Breast epithelium (tissue), 4 donors: ENCODE measurements around the gene PDGFD. TPM values are rescaled to one million over a fixed set of nuclear protein-coding genes. Genes with fewer than 3 reads are reported as not detected.

Experiments used
- DNase-seq, 2 donors: peaks; one replicate each; pipeline ENCODE4 v3.0.0-alpha.2; 2019; ENCODE audit warnings: low spot score in 2 of 2
- H3K27ac ChIP-seq, 2 donors: fragments of 200-600 bp; sonication (generic) in 1 of 2; one replicate each; pipeline ENCODE4 v1.5.1; 2016 to 2019; ENCODE audit warnings: mild to moderate bottlenecking in 1 of 2
- H3K27me3 ChIP-seq, 2 donors: fragments of 200-600 bp; sonication (generic) in 1 of 2; one replicate each; pipeline versions ENCODE4 v1.5.1 to v1.6.0; 2017 to 2019; ENCODE audit warnings: control low read depth in 1 of 2, mild to moderate bottlenecking in 1 of 2
- H3K36me3 ChIP-seq: fragments of 200-600 bp; one replicate; pipeline ENCODE4 v1.5.1; 2019
- H3K4me1 ChIP-seq, 2 donors: fragments of 200-600 bp; sonication (generic); one replicate each; pipeline ENCODE4 v1.5.1; 2016 to 2019; ENCODE audit warnings: control low read depth in 1 of 2
- H3K4me3 ChIP-seq, 3 donors: fragments of 200-600 bp; sonication (generic); 1 replicate in 2 of 3; 2 replicates in 1 of 3; pipeline ENCODE4 v1.5.1; 2016 to 2019; ENCODE audit warnings: mild to moderate bottlenecking in 3 of 3, moderate library complexity in 2 of 3
- H3K9me3 ChIP-seq, 2 donors: fragments of 200-600 bp; sonication (generic) in 1 of 2; one replicate each; pipeline ENCODE4 v1.5.1; 2016 to 2019; ENCODE audit warnings: control low read depth in 1 of 2
- POLR2A ChIP-seq: fragments of 450-650 bp; IDR thresholded peaks from one replicate; pipeline ENCODE4 v1.6.1; 2016; ENCODE audit warnings: antibody characterized with exemption, mild to moderate bottlenecking, moderate library complexity
- POLR2AphosphoS5 ChIP-seq, 3 donors: sonication (generic); formaldehyde crosslinking; IDR thresholded peaks; one replicate each; pipeline ENCODE4 v1.6.1; 2017; ENCODE audit warnings: antibody characterized with exemption in 3 of 3
- intact Hi-C: fragments of 100-400 bp; cut with DNase I; formaldehyde crosslinking; loops from one replicate; pipeline ENCODE4 v1.15.1; 2023; ENCODE audit warnings: low total_unique reads
- total RNA-seq, 3 donors: library from RNA; depleted of rRNA; stranded (reverse); fragments of >200 nt; gene quantifications; one replicate each; pipeline ENCODE4 v1.1.0, GENCODE V29; 2016
- TF ChIP-seq, protein P1 (sequence below), 3 donors: fragments of 450-650 bp; IDR thresholded peaks; one replicate each; pipeline ENCODE4 v1.5.1; 2016 to 2017; ENCODE audit warnings: antibody characterized with exemption in 3 of 3, mild to moderate bottlenecking in 3 of 3, moderate library complexity in 3 of 3

The PDGFD gene
- total RNA-seq, 3 donors from 2014 or later, result 21.8 to 76.0 (median 53.1) TPM

DNA sequence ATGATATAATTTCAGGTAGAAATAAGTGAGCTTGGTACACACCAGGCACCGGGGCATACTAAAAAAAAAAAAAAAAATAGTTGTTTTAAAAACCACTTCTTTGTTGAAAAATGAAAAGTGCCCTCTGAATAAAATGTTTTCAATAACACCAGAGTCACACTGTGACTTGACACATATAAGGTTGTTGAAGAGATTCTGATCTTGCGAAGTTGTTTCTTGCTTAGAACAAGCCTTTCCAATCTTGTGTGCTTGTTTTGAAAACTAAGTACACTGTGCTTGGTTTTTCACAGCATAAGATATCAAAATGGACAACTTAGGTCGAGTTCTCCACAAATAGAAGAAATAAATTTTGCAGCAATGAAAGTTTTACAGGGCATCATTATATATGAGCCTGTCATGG is 17.0 kb downstream of the PDGFD start:
- no peaks in the 10 kb centered on the region for H3K36me3 ChIP-seq
- no peak overlapping the region for H3K27ac ChIP-seq
- no peak for DNase-seq
- TF ChIP-seq, protein P1, sequence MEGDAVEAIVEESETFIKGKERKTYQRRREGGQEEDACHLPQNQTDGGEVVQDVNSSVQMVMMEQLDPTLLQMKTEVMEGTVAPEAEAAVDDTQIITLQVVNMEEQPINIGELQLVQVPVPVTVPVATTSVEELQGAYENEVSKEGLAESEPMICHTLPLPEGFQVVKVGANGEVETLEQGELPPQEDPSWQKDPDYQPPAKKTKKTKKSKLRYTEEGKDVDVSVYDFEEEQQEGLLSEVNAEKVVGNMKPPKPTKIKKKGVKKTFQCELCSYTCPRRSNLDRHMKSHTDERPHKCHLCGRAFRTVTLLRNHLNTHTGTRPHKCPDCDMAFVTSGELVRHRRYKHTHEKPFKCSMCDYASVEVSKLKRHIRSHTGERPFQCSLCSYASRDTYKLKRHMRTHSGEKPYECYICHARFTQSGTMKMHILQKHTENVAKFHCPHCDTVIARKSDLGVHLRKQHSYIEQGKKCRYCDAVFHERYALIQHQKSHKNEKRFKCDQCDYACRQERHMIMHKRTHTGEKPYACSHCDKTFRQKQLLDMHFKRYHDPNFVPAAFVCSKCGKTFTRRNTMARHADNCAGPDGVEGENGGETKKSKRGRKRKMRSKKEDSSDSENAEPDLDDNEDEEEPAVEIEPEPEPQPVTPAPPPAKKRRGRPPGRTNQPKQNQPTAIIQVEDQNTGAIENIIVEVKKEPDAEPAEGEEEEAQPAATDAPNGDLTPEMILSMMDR (IDR thresholded peaks at IDR 0.05), result no peak
- TF ChIP-seq POLR2A (no peak), POLR2AphosphoS5 (IDR thresholded peaks at IDR 0.05) (no peak)
- no peaks in the 10 kb centered on the region for H3K9me3 ChIP-seq
- H3K4me3 ChIP-seq, result no peak overlapping the region
- no peaks in the 10 kb centered on the region for H3K4me1 ChIP-seq
- intact Hi-C loops, result no loop called here
- no peaks in the 10 kb centered on the region for H3K27me3 ChIP-seq

DNA sequence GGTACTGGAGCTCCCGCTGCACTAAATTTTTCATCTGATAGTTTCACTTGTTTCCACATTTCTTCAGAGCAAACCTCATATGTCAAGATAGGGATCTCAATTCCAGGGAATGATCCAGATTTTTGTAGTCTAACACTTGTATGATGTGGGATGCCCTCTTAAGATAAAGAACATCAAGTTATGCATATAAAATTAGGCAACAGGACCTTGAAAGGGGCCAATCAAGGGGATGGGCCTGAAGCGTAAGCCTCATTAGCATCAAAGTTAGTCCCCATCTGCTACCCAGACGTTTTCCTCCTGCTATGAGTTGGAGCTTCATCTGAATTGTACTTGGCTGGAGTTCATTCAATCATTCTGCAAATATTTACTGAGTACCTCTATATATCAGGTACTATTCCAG is 17.5 kb downstream of the PDGFD start:
- Histone ChIP-seq H3K4me3 (no peak overlapping the region), H3K27me3 (no peaks in the 10 kb centered on the region), H3K4me1 (no peaks in the 10 kb centered on the region), H3K36me3 (no peaks in the 10 kb centered on the region), H3K27ac (no peak overlapping the region), H3K9me3 (no peaks in the 10 kb centered on the region)
- DNase-seq, result no peak
- TF ChIP-seq, protein P1 (IDR thresholded peaks at IDR 0.05), result no peak
- no peak for TF ChIP-seq POLR2A
- TF ChIP-seq POLR2AphosphoS5 (IDR thresholded peaks at IDR 0.05), result no peak
- intact Hi-C loops, result no loop called here

- no peaks in the 10 kb centered on the region for H3K36me3 ChIP-seq
- H3K27ac ChIP-seq, result no peak overlapping the region
- no peaks in the 10 kb centered on the region for H3K4me1 ChIP-seq
- H3K4me3 ChIP-seq, result no peak overlapping the region
- intact Hi-C loops, result no loop called here
- TF ChIP-seq POLR2A (no peak), POLR2AphosphoS5 (IDR thresholded peaks at IDR 0.05) (no peak)
- TF ChIP-seq, protein P1 (IDR thresholded peaks at IDR 0.05), result no peak
- no peaks in the 10 kb centered on the region for H3K27me3 ChIP-seq
- no peak for DNase-seq
- H3K9me3 ChIP-seq, result no peaks in the 10 kb centered on the region
Measured at GRCh38 chr11:104145062-104145461, 18.9 kb downstream of the PDGFD start.

- Histone ChIP-seq H3K9me3 (no peaks in the 10 kb centered on the region), H3K27me3 (no peaks in the 10 kb centered on the region), H3K4me1 (no peaks in the 10 kb centered on the region), H3K27ac (no peak overlapping the region), H3K4me3 (no peak overlapping the region), H3K36me3 (no peaks in the 10 kb centered on the region)
- DNase-seq, result no peak
- intact Hi-C loops, result no loop called here
- TF ChIP-seq, protein P1 (IDR thresholded peaks at IDR 0.05), result no peak
- TF ChIP-seq POLR2A, result no peak
- no peak for TF ChIP-seq POLR2AphosphoS5 (IDR thresholded peaks at IDR 0.05)
Measured at GRCh38 chr11:104142698-104143097, 21.2 kb downstream of the PDGFD start.

- Histone ChIP-seq H3K4me1 (no peaks in the 10 kb centered on the region), H3K27me3 (no peaks in the 10 kb centered on the region), H3K27ac (no peak overlapping the region), H3K4me3 (no peak overlapping the region), H3K9me3 (no peaks in the 10 kb centered on the region), H3K36me3 (no peaks in the 10 kb centered on the region)
- no peak for DNase-seq
- TF ChIP-seq POLR2A (no peak), POLR2AphosphoS5 (IDR thresholded peaks at IDR 0.05) (no peak)
- TF ChIP-seq, protein P1 (IDR thresholded peaks at IDR 0.05), result no peak
- intact Hi-C loops, result no loop called here
Measured at GRCh38 chr11:104136861-104137260, 27.1 kb downstream of the PDGFD start.
